ENCODE measurements around the gene PCDHA4.
"Not testable (repeated sequence)": the region's sequence is repeated elsewhere in the genome, so short reads cannot be mapped to it uniquely, and the experiment has no call there.

Gene PCDHA4

DNA sequence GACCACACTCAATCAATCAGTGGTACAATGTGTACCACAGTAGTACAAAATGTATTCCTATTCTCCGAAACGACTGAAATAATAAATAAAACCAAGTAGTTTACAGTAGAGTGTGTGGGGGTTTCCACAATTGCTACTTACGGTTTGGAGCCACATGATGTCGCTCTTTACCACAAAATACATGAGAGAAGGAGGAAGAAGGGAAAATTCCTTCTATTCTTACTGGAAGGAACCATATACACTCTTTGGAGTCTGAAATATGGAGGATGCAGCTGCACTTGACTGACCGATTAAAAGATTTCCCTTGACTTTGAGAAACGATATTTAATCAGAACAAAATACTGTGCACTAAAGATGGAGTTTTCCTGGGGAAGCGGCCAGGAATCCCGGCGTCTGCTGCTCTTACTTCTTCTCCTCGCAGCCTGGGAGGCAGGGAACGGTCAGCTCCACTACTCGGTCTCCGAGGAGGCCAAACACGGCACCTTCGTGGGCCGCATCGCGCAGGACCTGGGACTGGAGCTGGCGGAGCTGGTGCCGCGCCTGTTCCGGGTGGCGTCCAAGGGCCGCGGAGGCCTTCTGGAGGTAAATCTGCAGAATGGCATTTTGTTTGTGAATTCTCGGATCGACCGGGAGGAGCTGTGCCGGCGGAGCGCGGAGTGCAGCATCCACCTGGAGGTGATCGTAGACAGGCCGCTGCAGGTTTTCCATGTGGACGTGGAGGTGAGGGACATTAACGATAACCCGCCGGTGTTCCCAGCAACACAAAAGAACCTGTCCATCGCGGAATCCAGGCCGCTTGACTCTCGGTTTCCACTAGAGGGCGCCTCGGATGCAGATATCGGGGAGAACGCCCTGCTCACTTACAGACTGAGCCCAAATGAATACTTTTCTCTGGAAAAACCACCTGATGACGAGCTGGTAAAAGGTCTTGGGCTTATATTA is at the start of gene PCDHA4:
TSS of gene PCDHA4 (plus strand) at position 235 of the 942 bp plus-strand sequence.
- DNase-seq (ENCODE audit: low read depth in 3 of 3), result no peak

- no peak for DNase-seq (ENCODE audit: low read depth in 3 of 3)
These were observed 42.5 kb upstream of the PCDHA4 start for GRCh38 chr5:140764177-140764973.

- no peak for DNase-seq (ENCODE audit: low read depth in 3 of 3)
These were observed 39.4 kb upstream of the PCDHA4 start for GRCh38 chr5:140767444-140767843.

DNA sequence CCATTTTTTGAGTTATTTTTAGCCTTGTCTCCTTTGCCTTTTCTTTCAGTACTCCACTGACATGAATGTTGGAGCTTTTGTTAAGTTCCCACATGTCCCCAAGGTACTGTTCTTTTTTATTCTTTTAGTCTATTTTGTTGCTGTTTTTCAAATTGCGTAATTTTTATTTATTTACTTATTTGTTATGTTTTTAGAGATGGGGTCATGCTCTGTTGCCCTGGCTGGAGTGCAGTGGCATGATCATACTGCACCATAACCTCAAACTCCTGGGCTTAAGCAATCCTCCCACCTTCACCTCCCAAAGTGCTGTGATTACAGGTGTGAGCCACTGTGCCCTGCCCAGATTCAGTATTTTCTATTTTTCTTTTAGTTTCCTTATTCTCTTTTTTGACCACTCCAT is 26.4 kb upstream of the PCDHA4 start:
- no peak for DNase-seq (ENCODE audit: low read depth in 3 of 3)

DNA sequence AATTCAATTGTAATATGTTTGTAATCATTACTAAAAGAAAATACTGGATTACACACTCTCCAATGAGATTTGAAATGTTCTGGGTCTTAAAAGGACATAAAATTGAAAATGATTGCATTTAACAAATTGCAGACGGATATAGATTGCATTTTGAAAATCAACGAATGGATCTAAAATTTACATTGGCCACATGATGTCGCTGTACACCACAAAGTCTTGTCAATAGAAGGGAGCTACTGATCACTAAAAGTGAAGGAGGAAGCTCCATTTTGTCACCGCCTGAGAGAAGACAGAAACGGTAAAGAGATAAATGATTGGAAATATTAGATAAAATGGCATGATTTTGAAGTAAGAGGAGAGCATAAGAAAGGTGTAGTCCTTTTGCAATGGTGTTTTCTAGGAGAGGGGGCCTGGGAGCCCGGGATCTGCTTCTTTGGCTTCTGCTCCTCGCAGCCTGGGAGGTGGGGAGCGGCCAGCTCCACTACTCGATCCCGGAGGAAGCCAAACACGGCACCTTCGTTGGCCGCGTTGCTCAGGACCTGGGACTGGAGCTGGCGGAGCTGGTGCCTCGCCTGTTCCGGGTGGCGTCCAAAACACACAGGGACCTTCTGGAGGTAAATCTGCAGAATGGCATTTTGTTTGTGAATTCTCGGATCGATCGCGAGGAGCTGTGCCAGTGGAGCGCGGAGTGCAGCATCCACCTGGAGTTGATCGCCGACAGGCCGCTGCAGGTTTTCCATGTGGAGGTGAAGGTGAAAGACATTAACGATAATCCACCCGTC is 20.8 kb upstream of the PCDHA4 start, which contains the start of gene PCDHA1:
TSS of gene PCDHA1 (plus strand) at position 236 of the 782 bp plus-strand sequence.
- DNase-seq (ENCODE audit: low read depth in 3 of 3), result no peak

- not testable (repeated sequence) for DNase-seq (ENCODE audit: low read depth in 3 of 3)
These were observed 19.4 kb upstream of the PCDHA4 start for GRCh38 chr5:140787422-140787821.

DNA sequence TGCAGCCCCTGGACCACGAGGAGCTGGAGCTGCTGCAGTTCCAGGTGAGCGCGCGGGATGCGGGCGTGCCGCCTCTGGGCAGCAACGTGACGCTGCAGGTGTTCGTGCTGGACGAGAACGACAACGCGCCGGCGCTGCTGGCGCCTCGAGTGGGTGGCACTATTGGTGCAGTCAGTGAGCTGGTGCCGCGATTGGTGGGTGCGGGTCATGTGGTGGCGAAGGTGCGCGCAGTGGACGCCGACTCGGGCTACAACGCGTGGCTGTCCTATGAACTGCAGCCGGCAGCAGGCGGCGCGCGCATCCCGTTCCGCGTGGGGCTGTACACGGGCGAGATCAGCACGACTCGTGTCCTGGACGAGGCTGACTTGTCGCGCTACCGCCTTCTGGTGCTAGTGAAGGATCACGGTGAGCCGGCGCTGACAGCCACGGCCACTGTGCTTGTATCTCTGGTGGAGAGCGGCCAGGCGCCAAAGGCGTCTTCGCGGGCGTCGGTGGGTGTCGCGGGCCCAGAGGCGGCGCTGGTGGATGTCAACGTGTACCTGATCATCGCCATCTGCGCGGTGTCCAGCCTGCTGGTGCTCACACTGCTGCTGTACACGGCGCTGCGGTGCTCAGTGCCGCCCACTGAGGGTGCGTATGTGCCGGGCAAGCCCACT is 18.9 kb upstream of the PCDHA4 start:
- DNase-seq (ENCODE audit: low read depth in 3 of 3), result not testable (repeated sequence)

- no peak for DNase-seq (ENCODE audit: low read depth in 3 of 3)
These were observed 15.8 kb upstream of the PCDHA4 start for GRCh38 chr5:140791089-140791488.

GRCh38 chr5:140794595-140795258 is 12.1 kb upstream of the PCDHA4 start, which contains the start of gene PCDHA2:
PCDHA2 (plus strand) TSS chr5:140794852.
- no peak for DNase-seq (ENCODE audit: low read depth in 3 of 3)

GRCh38 chr5:140795259-140795641 is 11.6 kb upstream of the PCDHA4 start:
- DNase-seq (ENCODE audit: low read depth in 3 of 3), result no peak

- not testable (repeated sequence) for DNase-seq (ENCODE audit: low read depth in 3 of 3)
These were observed 10.7 kb upstream of the PCDHA4 start for GRCh38 chr5:140796072-140796717.

GRCh38 chr5:140796718-140797095 is 10.2 kb upstream of the PCDHA4 start:
- no peak for DNase-seq (ENCODE audit: low read depth in 3 of 3)

DNA sequence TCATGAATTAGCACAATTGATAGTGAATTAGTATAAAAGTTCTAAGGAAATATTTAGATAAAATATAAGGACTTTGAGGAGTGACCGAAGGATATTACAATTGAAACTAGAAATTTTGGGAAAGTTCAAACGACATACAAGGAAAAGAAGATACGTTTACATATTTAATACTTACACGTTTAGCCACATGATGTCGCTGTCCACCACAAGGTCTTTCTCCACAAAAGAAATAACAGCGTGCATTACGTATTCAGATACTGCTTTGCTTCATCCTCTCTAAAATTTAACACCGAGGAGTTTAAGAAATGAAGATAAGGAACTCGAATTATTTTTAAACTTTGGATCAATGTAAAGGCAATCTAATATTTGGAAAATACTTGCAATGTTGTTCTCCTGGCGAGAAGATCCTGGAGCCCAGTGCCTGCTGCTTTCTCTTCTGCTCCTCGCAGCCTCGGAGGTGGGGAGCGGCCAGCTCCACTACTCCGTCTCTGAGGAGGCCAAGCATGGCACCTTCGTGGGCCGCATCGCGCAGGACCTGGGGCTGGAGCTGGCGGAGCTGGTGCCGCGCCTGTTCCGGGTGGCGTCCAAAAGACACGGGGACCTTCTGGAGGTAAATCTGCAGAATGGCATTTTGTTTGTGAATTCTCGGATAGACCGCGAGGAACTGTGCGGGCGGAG is 5.9 kb upstream of the PCDHA4 start, which contains the start of gene PCDHA3:
TSS of gene PCDHA3 (plus strand) at position 242 of the 678 bp plus-strand sequence.
- no peak for DNase-seq (ENCODE audit: low read depth in 3 of 3)

DNA sequence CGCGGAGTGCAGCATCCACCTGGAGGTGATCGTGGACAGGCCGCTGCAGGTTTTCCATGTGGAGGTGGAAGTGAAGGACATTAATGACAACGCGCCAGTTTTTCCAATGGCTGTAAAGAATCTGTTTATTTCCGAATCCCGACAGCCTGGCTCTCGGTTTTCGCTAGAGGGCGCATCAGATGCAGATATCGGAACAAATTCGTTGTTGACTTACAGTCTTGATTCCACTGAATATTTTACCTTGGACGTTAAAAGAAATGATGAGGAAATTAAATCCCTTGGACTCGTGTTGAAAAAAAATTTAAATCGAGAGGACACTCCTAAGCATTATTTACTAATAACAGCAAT is 5.4 kb upstream of the PCDHA4 start:
- DNase-seq (ENCODE audit: low read depth in 3 of 3), result no peak

GRCh38 chr5:140802381-140802780 is 4.5 kb upstream of the PCDHA4 start:
- not testable (repeated sequence) for DNase-seq (ENCODE audit: low read depth in 3 of 3)

- DNase-seq (ENCODE audit: low read depth in 3 of 3), result no peak
These were observed 4.0 kb upstream of the PCDHA4 start for GRCh38 chr5:140802781-140803271.

DNA sequence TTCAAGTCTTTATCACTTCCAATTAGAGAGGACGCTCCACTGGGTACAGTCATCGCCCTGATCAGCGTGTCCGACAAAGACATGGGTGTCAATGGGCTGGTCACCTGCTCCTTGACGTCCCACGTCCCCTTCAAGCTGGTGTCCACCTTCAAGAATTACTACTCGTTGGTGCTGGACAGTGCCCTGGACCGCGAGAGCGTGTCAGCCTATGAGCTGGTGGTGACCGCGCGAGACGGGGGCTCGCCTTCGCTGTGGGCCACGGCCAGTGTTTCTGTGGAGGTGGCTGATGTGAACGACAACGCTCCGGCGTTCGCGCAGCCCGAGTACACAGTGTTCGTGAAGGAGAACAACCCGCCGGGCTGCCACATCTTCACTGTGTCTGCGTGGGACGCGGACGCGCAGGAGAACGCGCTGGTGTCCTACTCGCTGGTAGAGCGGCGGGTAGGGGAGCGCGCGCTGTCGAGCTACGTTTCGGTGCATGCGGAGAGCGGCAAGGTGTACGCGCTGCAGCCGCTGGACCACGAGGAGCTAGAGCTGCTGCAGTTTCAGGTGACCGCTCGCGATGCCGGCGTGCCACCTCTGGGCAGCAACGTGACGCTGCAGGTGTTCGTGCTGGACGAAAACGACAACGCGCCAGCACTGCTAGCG is 1.5 kb downstream of the PCDHA4 start:
- not testable (repeated sequence) for DNase-seq (ENCODE audit: low read depth in 3 of 3)

- DNase-seq (ENCODE audit: low read depth in 3 of 3), result no peak
These were observed 2.0 kb downstream of the PCDHA4 start for GRCh38 chr5:140808889-140809291.
